Breast epithelium (tissue), 4 donors: Measurements from ENCODE around the gene PPP1R37. TPM values are rescaled to one million over a fixed set of nuclear protein-coding genes. Genes with fewer than 3 reads are reported as not detected.
A peak's percentile ranks its signal among the peaks of the same experiment; 100 is the strongest.

Experiments
- DNase-seq, 2 donors: peaks; one replicate each; pipeline ENCODE4 v3.0.0-alpha.2; 2019; ENCODE audit warnings: low spot score in 2 of 2
- H3K27ac ChIP-seq, 2 donors: fragments of 200-600 bp; sonication (generic) in 1 of 2; one replicate each; pipeline ENCODE4 v1.5.1; 2016 to 2019; ENCODE audit warnings: mild to moderate bottlenecking in 1 of 2
- H3K27me3 ChIP-seq, 2 donors: fragments of 200-600 bp; sonication (generic) in 1 of 2; one replicate each; pipeline versions ENCODE4 v1.5.1 to v1.6.0; 2017 to 2019; ENCODE audit warnings: control low read depth in 1 of 2, mild to moderate bottlenecking in 1 of 2
- H3K36me3 ChIP-seq: fragments of 200-600 bp; one replicate; pipeline ENCODE4 v1.5.1; 2019
- H3K4me1 ChIP-seq, 2 donors: fragments of 200-600 bp; sonication (generic); one replicate each; pipeline ENCODE4 v1.5.1; 2016 to 2019; ENCODE audit warnings: control low read depth in 1 of 2
- H3K4me3 ChIP-seq, 3 donors: fragments of 200-600 bp; sonication (generic); 1 replicate in 2 of 3; 2 replicates in 1 of 3; pipeline ENCODE4 v1.5.1; 2016 to 2019; ENCODE audit warnings: mild to moderate bottlenecking in 3 of 3, moderate library complexity in 2 of 3
- H3K9me3 ChIP-seq, 2 donors: fragments of 200-600 bp; sonication (generic) in 1 of 2; one replicate each; pipeline ENCODE4 v1.5.1; 2016 to 2019; ENCODE audit warnings: control low read depth in 1 of 2
- POLR2A ChIP-seq: fragments of 450-650 bp; IDR thresholded peaks from one replicate; pipeline ENCODE4 v1.6.1; 2016; ENCODE audit warnings: antibody characterized with exemption, mild to moderate bottlenecking, moderate library complexity
- POLR2AphosphoS5 ChIP-seq, 3 donors: sonication (generic); formaldehyde crosslinking; IDR thresholded peaks; one replicate each; pipeline ENCODE4 v1.6.1; 2017; ENCODE audit warnings: antibody characterized with exemption in 3 of 3
- intact Hi-C: fragments of 100-400 bp; cut with DNase I; formaldehyde crosslinking; loops from one replicate; pipeline ENCODE4 v1.15.1; 2023; ENCODE audit warnings: low total_unique reads
- total RNA-seq, 3 donors: library from RNA; depleted of rRNA; stranded (reverse); fragments of >200 nt; gene quantifications; one replicate each; pipeline ENCODE4 v1.1.0, GENCODE V29; 2016
- TF ChIP-seq, protein P1 (sequence below), 3 donors: fragments of 450-650 bp; IDR thresholded peaks; one replicate each; pipeline ENCODE4 v1.5.1; 2016 to 2017; ENCODE audit warnings: antibody characterized with exemption in 3 of 3, mild to moderate bottlenecking in 3 of 3, moderate library complexity in 3 of 3

PPP1R37 gene
- total RNA-seq, 3 donors from 2014 or later, result 18.6 to 50.8 (median 33.8) TPM

DNA sequence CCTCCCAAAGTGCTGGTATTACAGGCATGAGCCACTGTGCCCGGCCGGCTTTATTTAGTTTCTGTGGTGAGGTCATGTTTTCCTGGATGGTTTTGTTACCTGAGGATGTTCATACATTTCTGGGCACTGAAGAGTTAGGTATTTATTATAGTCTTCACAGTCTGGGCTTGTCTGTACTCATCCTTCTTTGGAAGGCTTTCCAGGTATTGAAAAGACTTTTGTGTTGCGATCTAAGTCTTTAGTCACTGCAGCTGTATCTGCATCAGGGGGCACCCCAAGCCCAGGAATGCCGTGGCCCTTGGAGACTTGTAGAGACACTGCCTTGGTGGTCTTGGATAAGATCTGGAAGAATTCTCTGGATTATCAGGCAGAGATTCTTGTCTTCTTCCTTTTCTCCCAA is 98.4 kb downstream of the PPP1R37 start:
- DNase-seq, result peak in 1 of 2 donors; percentile 37
- Histone ChIP-seq H3K4me3 (no peak overlapping the region), H3K27ac (peak overlapping the region in 1 of 2 donors; percentile 43), H3K27me3 (no peaks in the 10 kb centered on the region), H3K36me3 (no peaks in the 10 kb centered on the region), H3K9me3 (no peaks in the 10 kb centered on the region), H3K4me1 (no peaks in the 10 kb centered on the region)
- TF ChIP-seq, protein P1, sequence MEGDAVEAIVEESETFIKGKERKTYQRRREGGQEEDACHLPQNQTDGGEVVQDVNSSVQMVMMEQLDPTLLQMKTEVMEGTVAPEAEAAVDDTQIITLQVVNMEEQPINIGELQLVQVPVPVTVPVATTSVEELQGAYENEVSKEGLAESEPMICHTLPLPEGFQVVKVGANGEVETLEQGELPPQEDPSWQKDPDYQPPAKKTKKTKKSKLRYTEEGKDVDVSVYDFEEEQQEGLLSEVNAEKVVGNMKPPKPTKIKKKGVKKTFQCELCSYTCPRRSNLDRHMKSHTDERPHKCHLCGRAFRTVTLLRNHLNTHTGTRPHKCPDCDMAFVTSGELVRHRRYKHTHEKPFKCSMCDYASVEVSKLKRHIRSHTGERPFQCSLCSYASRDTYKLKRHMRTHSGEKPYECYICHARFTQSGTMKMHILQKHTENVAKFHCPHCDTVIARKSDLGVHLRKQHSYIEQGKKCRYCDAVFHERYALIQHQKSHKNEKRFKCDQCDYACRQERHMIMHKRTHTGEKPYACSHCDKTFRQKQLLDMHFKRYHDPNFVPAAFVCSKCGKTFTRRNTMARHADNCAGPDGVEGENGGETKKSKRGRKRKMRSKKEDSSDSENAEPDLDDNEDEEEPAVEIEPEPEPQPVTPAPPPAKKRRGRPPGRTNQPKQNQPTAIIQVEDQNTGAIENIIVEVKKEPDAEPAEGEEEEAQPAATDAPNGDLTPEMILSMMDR (IDR thresholded peaks at IDR 0.05), result no peak
- TF ChIP-seq POLR2A (no peak), POLR2AphosphoS5 (IDR thresholded peaks at IDR 0.05) (no peak)
- intact Hi-C loops, result no loop called here

DNA sequence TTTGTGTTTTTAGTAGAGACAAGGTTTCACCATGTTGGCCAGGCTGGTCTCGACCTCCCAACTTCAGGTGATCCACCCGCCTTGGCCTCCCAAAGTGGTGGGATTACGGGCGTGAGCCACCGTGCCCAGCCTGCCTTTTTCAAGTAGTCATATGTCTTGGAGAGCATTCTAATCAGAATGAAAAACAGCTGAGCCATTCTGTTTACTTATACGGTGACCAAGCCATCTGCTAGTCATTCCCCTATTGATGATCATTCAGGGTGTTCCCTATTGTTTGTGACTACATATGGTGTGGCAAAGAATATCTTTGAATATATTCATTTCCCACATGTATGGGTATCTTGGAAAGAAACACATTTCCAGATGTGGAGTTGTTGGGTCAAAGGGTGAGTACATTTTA is 102.8 kb downstream of the PPP1R37 start:
- Histone ChIP-seq H3K27ac (no peak overlapping the region), H3K9me3 (no peaks in the 10 kb centered on the region), H3K27me3 (no peaks in the 10 kb centered on the region), H3K4me1 (no peaks in the 10 kb centered on the region), H3K4me3 (no peak overlapping the region), H3K36me3 (no peaks in the 10 kb centered on the region)
- TF ChIP-seq, protein P1 (IDR thresholded peaks at IDR 0.05), result no peak
- TF ChIP-seq POLR2A, result no peak
- TF ChIP-seq POLR2AphosphoS5 (IDR thresholded peaks at IDR 0.05), result no peak
- intact Hi-C loops, result no loop called here
- DNase-seq, result no peak

Other genes starting within 250 kb of the PPP1R37 start
- gene NECTIN2, start 246.9 kb upstream of the PPP1R37 start, total RNA-seq, result 100 to 1,000 TPM in 1 of 3 donors, 10 to 100 TPM in 2; 28.0 to 114 (median 86.6) TPM
- 10 to 100 TPM; 32.9 to 48.2 (median 39.7) TPM for gene TOMM40, start 201.9 kb upstream of the PPP1R37 start, total RNA-seq
- gene APOE, start 187.4 kb upstream of the PPP1R37 start, total RNA-seq, result 1,000 to 10,000 TPM in 2 of 3 donors, 100 to 1,000 TPM in 1; 439 to 1,162 (median 1,092) TPM
- 100 to 1,000 TPM in 1 of 3 donors, 10 to 100 TPM in 2; 59.0 to 285 (median 78.7) TPM for gene APOC1, start 178.6 kb upstream of the PPP1R37 start, total RNA-seq
- gene APOC4, start 150.9 kb upstream of the PPP1R37 start, total RNA-seq, result not detected
- gene APOC2, start 147.1 kb upstream of the PPP1R37 start, total RNA-seq, result 10 to 100 TPM in 1 of 3 donors, under 1 TPM in 1, not detected in 1; 0.48 to 10.7 TPM
- 10 to 100 TPM; 42.0 to 70.5 (median 60.2) TPM for gene CLPTM1, start 137.8 kb upstream of the PPP1R37 start, total RNA-seq
- gene RELB, start 91.7 kb upstream of the PPP1R37 start, total RNA-seq, result 10 to 100 TPM in 1 of 3 donors, 1 to 10 TPM in 2; 5.8 to 12.5 (median 8.2) TPM
- gene CLASRP, start 54.1 kb upstream of the PPP1R37 start, total RNA-seq, result 10 to 100 TPM; 49.9 to 80.3 (median 57.0) TPM
- gene ZNF296, start 16.7 kb upstream of the PPP1R37 start, total RNA-seq, result 1 to 10 TPM in 2 of 3 donors, under 1 TPM in 1; 0.98 to 1.9 (median 1.3) TPM
- gene GEMIN7, start 13.9 kb upstream of the PPP1R37 start, total RNA-seq, result 10 to 100 TPM; 21.3 to 35.1 (median 22.1) TPM
- 1 to 10 TPM in 2 of 3 donors, under 1 TPM in 1; 0.16 to 1.3 (median 1.0) TPM for gene NKPD1, start 67.8 kb downstream of the PPP1R37 start, total RNA-seq
- gene TRAPPC6A, start 85.1 kb downstream of the PPP1R37 start, total RNA-seq, result 10 to 100 TPM; 29.5 to 54.4 (median 34.7) TPM
- 10 to 100 TPM; 10.2 to 13.0 (median 10.6) TPM for gene BLOC1S3, start 85.6 kb downstream of the PPP1R37 start, total RNA-seq
- gene EXOC3L2, start 152.2 kb downstream of the PPP1R37 start, total RNA-seq, result 1 to 10 TPM in 1 of 3 donors, under 1 TPM in 2; 0.44 to 2.3 (median 0.64) TPM
- gene MARK4, start 158.1 kb downstream of the PPP1R37 start, total RNA-seq, result 10 to 100 TPM; 11.0 to 20.0 (median 19.2) TPM
- gene CKM, start 229.7 kb downstream of the PPP1R37 start, total RNA-seq, result not detected
- 10 to 100 TPM in 1 of 3 donors, 1 to 10 TPM in 1, not detected in 1; 5.6 to 13.5 TPM for gene KLC3, start 247.6 kb downstream of the PPP1R37 start, total RNA-seq